LNCaP clone FGC (cell line): ENCODE measurements around the gene SALL4.
A peak's percentile ranks its signal among the peaks of the same experiment; 100 is the strongest.
"Not testable (repeated sequence)": the region's sequence is repeated elsewhere in the genome, so short reads cannot be mapped to it uniquely, and the experiment has no call there.

Experiments used
- DNase-seq: peaks from one replicate; pipeline ENCODE4 v3.0.0-alpha.2; 2011; ENCODE audit warnings: low read depth
- H3K4me3 ChIP-seq: 2 replicates; pipeline ENCODE4 v1.5.1; 2011; ENCODE audit warnings: mild to moderate bottlenecking, low read depth, low read length, control low read depth
- CTCF ChIP-seq: IDR thresholded peaks from 2 replicates; pipeline ENCODE4 v1.5.1; 2012; ENCODE audit warnings: mild to moderate bottlenecking; ENCODE audit not compliant: control insufficient read depth, insufficient read depth; ENCODE audit errors: extremely low read depth

The SALL4 gene

GRCh38 chr20:51757226-51757625 is 45.1 kb downstream of the SALL4 start:
- no peak overlapping the region for H3K4me3 ChIP-seq
- peak; percentile 54 for DNase-seq
- TF ChIP-seq CTCF: no peak

GRCh38 chr20:51756653-51757052 is 45.7 kb downstream of the SALL4 start:
- H3K4me3 ChIP-seq: no peak overlapping the region
- DNase-seq: no peak
- TF ChIP-seq CTCF: no peak

DNA sequence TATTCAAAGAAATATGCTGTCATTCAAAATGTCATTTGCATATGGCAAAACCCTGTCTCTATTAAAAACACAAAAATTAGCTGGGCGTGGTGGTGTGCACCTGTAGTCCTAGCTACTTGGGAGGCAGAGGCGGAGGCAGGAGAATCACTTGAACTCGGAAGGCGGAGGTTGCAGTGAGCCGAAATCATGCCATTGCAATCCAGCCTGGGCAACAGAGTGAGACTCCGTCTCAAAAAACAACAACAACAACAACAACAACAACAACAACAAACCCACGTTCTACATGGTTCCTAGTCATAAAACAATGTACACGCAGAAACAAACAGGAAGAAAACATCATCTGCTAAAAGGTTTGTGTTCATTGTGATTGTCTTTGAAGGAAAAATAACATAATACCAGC is 49.1 kb downstream of the SALL4 start:
- DNase-seq, H3K4me3 ChIP-seq: not testable (repeated sequence)

DNA sequence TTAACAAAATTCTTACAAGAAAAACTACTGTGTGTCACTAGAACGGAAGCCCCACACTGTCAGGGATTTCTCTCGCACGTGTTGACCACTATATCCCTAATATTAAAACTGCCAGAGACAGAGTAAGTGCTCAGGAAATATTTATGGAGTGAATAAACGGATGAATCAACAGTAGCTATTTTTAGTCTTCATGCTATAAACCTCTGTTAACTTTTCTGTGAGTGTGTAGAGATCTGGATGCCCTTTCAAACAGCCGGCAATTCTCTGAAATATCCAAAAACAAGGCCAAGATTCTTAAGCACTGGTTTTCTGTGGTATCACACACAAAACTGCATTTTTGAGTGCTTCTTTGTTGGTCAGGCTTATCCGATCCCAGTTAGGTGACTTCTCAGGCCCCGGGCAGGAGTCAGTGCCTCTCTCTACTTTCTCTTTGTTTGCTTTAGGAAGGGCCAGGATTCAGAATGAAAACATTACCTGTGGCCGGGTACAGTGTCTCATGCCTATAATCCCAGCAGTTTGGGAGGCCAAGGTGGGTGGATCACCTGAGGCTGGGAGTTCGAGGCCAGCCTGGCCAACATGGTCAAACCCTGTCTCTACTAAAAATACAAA is 49.9 kb downstream of the SALL4 start:
- DNase-seq: no peak

GRCh38 chr20:51750770-51751388 is 51.4 kb downstream of the SALL4 start:
- DNase-seq: no peak
- no peak overlapping the region for H3K4me3 ChIP-seq
- TF ChIP-seq CTCF: no peak

More for the DNA sequence above, 49.9 kb downstream of the SALL4 start:
- no peak overlapping the region for H3K4me3 ChIP-seq
- no peak for TF ChIP-seq CTCF

DNA sequence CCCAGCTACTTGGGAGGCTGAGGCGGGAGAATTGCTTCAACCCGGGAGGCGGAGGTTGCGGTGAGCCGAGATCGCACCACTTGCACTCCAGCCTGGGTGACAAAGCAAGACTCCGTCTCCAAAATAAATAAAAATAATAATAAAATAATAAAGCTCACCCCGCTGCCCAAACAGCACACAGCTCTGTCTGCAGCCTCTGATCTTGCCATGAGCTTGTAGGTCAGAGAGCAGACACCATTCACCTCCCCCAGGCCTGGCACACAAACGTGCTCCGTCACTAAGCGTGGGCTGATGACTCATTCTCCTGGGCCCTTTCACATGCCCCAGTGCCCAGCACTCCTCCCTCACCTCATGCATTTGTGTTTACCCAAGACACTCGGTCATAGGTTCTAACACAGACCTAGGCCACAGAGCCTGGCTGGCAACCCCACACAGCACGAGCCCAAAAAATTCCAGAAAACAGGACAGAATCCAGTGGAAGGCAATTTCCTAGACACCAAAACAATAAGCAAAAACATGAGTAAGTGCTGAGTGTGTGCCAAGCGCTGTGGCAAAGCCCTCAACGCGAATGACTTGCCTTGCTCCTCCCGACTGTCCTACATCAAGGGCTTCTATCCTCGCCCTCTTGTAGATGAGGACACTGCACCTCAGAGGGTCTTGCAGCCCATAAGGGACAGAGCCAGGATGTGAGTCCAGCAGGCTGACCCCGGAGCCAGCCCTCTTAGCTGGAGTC is 52.1 kb downstream of the SALL4 start:
- no peak overlapping the region for H3K4me3 ChIP-seq
- no peak for TF ChIP-seq CTCF
- peak; percentile 96 for DNase-seq

- DNase-seq: no peak
- H3K4me3 ChIP-seq: no peak overlapping the region
- no peak for TF ChIP-seq CTCF
These were observed 52.7 kb downstream of the SALL4 start for GRCh38 chr20:51749674-51750036.
